Measurements from ENCODE around the gene SERPINA1. TPM values are rescaled to one million over a fixed set of nuclear protein-coding genes. Genes with fewer than 3 reads are reported as not detected.

Gene SERPINA1
- total and polyA plus RNA-seq, 2 of the 13 experiments (the other 11 are each of a cell fraction or from before 2014, with no cell fraction given): 3,266 to 11,015 TPM

- TF ChIP-seq ZNF687 (CRISPR knock-in tag; IDR thresholded peaks at IDR 0.05) (peak; percentile 8; the same call in 1 of the 2 replicates), XBP1 (CRISPR knock-in tag; IDR thresholded peaks at IDR 0.05) (no peak), EEA1 (CRISPR knock-in tag; IDR thresholded peaks at IDR 0.05; ENCODE audit: borderline replicate concordance) (no peak), ZNF333 (CRISPR knock-in tag; IDR thresholded peaks at IDR 0.05; ENCODE audit: borderline replicate concordance) (no peak), FLYWCH1 (CRISPR knock-in tag; IDR thresholded peaks at IDR 0.05) (no peak), AHR (CRISPR knock-in tag; IDR thresholded peaks at IDR 0.05) (no peak), SNAPC4 (CRISPR knock-in tag; IDR thresholded peaks at IDR 0.05) (no peak), MED13 (CRISPR knock-in tag; IDR thresholded peaks at IDR 0.05) (no peak; the same call in 1 of the 2 replicates), MXI1 (IDR thresholded peaks at IDR 0.05; ENCODE audit: borderline replicate concordance, low read depth, low read length) (no peak), ZNF724P (CRISPR knock-in tag; IDR thresholded peaks at IDR 0.05; ENCODE audit: borderline replicate concordance) (0 out of 2 replicates have a peak, but pooled peaks have one; percentile 7), FIP1L1 (IDR thresholded peaks at IDR 0.05; ENCODE audit: borderline replicate concordance, insufficient read depth, low read depth, low read length) (no peak), RBM22 (optimal IDR thresholded peaks at IDR 0.05; ENCODE audit: low read length) (peak; percentile 96), TAF1 (CRISPR knock-in tag; IDR thresholded peaks at IDR 0.05) (no peak), THAP7 (CRISPR knock-in tag; IDR thresholded peaks at IDR 0.05) (no peak), CERS6 (CRISPR knock-in tag; IDR thresholded peaks at IDR 0.05) (no peak), ZNF674 (CRISPR knock-in tag; IDR thresholded peaks at IDR 0.05; ENCODE audit: low read depth) (no peak), ZBTB38 (CRISPR knock-in tag; IDR thresholded peaks at IDR 0.05) (peak; percentile 88), SKI (IDR thresholded peaks at IDR 0.05; ENCODE audit: partially characterized antibody) (no peak), ZNF3 (CRISPR knock-in tag; IDR thresholded peaks at IDR 0.05) (no peak)
Observed at GRCh38 chr14:94378527-94379290, 9.7 kb downstream of the SERPINA1 start (continued).
